Heart left ventricle (tissue), 16 donors: ENCODE data around the gene NTRK3. TPM values are rescaled to one million over a fixed set of nuclear protein-coding genes. Genes with fewer than 3 reads are reported as not detected.

ENCODE experiments used
- ATAC-seq, 4 donors: fragments of 200-7000 bp; cut with Tn5 transposase; one replicate each; pipeline ENCODE4 v1.9.1; 2020 to 2022; ENCODE audit warnings: moderate library complexity in 4 of 4, mild to moderate bottlenecking in 3 of 4, moderate number of reproducible peaks in 1 of 4
- DNase-seq, 5 donors: peaks; one replicate each; pipeline ENCODE4 v3.0.0-alpha.2; 2020
- H3K27ac ChIP-seq, 12 donors: fragments of 200-600 bp; sonication (generic) in 4 of 12; one replicate each; pipeline versions ENCODE4 v1.5.0 to v1.8.0; 2016 to 2022; ENCODE audit warnings: mild to moderate bottlenecking in 2 of 12
- H3K27me3 ChIP-seq, 9 donors: fragments of 200-600 bp; sonication (generic) in 2 of 9; one replicate each; pipeline versions ENCODE4 v1.5.1 to v1.8.0; 2016 to 2022; ENCODE audit warnings: mild to moderate bottlenecking in 3 of 9
- H3K36me3 ChIP-seq, 9 donors: fragments of 200-600 bp; sonication (generic) in 2 of 9; one replicate each; pipeline versions ENCODE4 v1.5.0 to v1.8.0; 2018 to 2022; ENCODE audit warnings: mild to moderate bottlenecking in 2 of 9
- H3K4me1 ChIP-seq, 12 donors: fragments of 200-600 bp; sonication (generic) in 4 of 12; one replicate each; pipeline versions ENCODE4 v1.5.0 to v1.8.0; 2016 to 2022; ENCODE audit warnings: mild to moderate bottlenecking in 3 of 12
- H3K4me3 ChIP-seq, 12 donors: fragments of 200-600 bp; sonication (generic) in 4 of 12; one replicate each; pipeline versions ENCODE4 v1.5.0 to v1.8.0; 2017 to 2022; ENCODE audit warnings: mild to moderate bottlenecking in 9 of 12, moderate library complexity in 4 of 12
- H3K9me3 ChIP-seq, 12 donors: fragments of 200-600 bp; sonication (generic) in 4 of 12; one replicate each; pipeline versions ENCODE4 v1.5.0 to v1.8.0; 2016 to 2022; ENCODE audit warnings: mild to moderate bottlenecking in 1 of 12
- POLR2A ChIP-seq, 2 donors: fragments of 450-650 bp; IDR thresholded peaks; one replicate each; pipeline ENCODE4 v1.6.1; 2017; ENCODE audit warnings: antibody characterized with exemption in 2 of 2, mild to moderate bottlenecking in 2 of 2, moderate library complexity in 2 of 2
- WGBS, 4 donors: extraction: QIAGEN DNeasy Blood & Tissue Kit in 2 of 4; methylation state at CpG; one replicate each; pipeline versions ENCODE4 v1.1.5 to v1.1.7; 2013 to 2018; 5-methylcytosine and 5-hydroxymethylcytosine counted together
- intact Hi-C, 10 donors: fragments of 100-400 bp; cut with DNase I; formaldehyde crosslinking; loops; one replicate each; pipeline versions ENCODE4 v1.11.1 to v1.14.2; 2022
- polyA plus RNA-seq, 2 donors: library from polyadenylated mRNA; stranded (reverse); fragments of 200-250 nt; gene quantifications; one replicate each; pipeline ENCODE4 v1.2.3, GENCODE V29; 2013
- total RNA-seq, 9 donors: library from RNA; depleted of rRNA in 2 of 9; stranded (reverse); fragments of >200 nt in 2 of 9; fragmentation: NEBNext Ultra II Directional in 3 of 9; extraction: Animal tissue kit (Norgen Biotek cat#: 25700) in 3 of 9; gene quantifications; one replicate each; pipeline versions ENCODE4 v1.1.0 to v1.2.4, GENCODE V29; 2016 to 2023
- TF ChIP-seq, protein P1 (sequence below), 12 donors: fragments of 200-600 bp; sonication (generic) in 4 of 12; IDR thresholded peaks; one replicate each; pipeline versions ENCODE4 v1.5.0 to v1.8.0; 2018 to 2022; ENCODE audit warnings: antibody characterized with exemption in 12 of 12, mild to moderate bottlenecking in 5 of 12
- donor health status: ischemic (EF 13 %, LVEDD 7.1; RV severe dilation, severe dysfunction).
- donor health status: healthy with polysubstance abuse.
- donor health status: DM: no; HTN: yes; CAD: no.
- donor health status: DM: no; HTN: no; CAD: no.
- donor health status: ischemic (EF 25% LVEDD 6.9; RV normal size, moderate dysfunction).
- donor health status: ischemic (EF 25% LVEDD 5.7; RV mildly dilated, moderate dysfunction).
- donor health status: healthy.
- donor health status: DM: yes; HTN: yes; CAD: no.
- donor health status: ischemic (EF 35%, LVEDD 5.7; RV mildly dilated, moderate dysfunction).
- donor health status: nonischemic (EF 11% LVEDD 7.7; RV severe dilation, severe dysfunction).
- donor health status: DM: yes; HTN: yes; CAD: no.
- donor health status: PGD.
- donor health status: ischemic (EF 29% LVEDD 5.4; RV normal size, mild dysfunction).
- donor health status: nonischemic (EF 23%, LVEDD 6.1; RV moderate dilation, normal function).

Gene NTRK3
- total and polyA plus RNA-seq, 11 donors = 0.53 to 6.8 (median 2.0) TPM

DNA sequence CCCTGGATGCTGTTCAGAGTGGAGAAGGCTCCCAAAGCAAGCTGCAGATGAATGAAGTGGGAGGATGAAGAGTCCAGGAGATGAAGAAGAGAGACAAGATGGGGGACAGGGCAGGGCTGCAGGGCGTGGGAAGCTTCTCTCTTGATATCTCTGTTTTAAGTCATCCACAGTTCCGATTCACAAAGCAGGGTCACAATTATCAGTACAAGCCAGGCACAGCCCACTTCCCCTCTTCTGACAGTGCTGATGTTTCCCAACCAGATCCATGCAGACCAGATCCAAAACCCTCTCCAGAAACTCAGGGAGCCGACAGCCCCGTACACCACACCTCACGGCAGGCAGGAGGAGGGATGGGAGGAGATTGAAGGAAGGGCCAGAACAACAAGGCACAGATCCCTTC lies 31.1 kb downstream of the NTRK3 start:
- Histone ChIP-seq H3K4me1 (no peaks in the 10 kb centered on the region), H3K36me3 (no peaks in the 10 kb centered on the region), H3K27ac (no peak overlapping the region), H3K4me3 (no peak overlapping the region), H3K9me3 (no peaks in the 10 kb centered on the region), H3K27me3 (peaks cover 0 to 14% (median 0%) of the 10 kb centered on the region in 9 donors)
- DNase-seq = no peak
- 24 to 46% (median 42%) methylated on average over 5 of the region's 5 CpGs for WGBS, 4 donors
- no peak for ATAC-seq
- intact Hi-C loops = no loop called here
- TF ChIP-seq POLR2A (IDR thresholded peaks at IDR 0.05) = no peak
- TF ChIP-seq, protein P1, sequence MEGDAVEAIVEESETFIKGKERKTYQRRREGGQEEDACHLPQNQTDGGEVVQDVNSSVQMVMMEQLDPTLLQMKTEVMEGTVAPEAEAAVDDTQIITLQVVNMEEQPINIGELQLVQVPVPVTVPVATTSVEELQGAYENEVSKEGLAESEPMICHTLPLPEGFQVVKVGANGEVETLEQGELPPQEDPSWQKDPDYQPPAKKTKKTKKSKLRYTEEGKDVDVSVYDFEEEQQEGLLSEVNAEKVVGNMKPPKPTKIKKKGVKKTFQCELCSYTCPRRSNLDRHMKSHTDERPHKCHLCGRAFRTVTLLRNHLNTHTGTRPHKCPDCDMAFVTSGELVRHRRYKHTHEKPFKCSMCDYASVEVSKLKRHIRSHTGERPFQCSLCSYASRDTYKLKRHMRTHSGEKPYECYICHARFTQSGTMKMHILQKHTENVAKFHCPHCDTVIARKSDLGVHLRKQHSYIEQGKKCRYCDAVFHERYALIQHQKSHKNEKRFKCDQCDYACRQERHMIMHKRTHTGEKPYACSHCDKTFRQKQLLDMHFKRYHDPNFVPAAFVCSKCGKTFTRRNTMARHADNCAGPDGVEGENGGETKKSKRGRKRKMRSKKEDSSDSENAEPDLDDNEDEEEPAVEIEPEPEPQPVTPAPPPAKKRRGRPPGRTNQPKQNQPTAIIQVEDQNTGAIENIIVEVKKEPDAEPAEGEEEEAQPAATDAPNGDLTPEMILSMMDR (IDR thresholded peaks at IDR 0.05) = no peak

DNA sequence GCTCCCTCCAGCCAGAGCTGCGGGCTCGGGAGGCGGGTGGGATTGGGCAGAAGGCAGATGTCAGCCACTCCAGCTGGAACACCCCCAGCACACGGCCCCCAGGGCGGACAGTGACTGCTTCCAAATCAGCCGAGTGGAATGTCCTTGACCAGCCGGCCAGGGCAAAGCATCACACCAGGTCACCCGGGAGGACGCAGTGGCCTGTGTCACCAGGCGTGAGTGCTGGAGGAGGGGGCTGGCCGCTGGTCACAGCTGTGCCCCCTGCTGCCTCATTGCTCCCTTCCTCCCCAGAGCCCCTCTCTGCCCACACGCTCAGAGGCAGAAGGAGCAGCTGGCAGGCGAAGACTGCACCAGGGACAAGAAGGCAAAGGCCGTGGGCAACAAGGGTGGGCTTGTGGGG lies 33.5 kb downstream of the NTRK3 start:
- TF ChIP-seq POLR2A (IDR thresholded peaks at IDR 0.05) = no peak
- TF ChIP-seq, protein P1 (IDR thresholded peaks at IDR 0.05) = no peak
- no peak overlapping the region for H3K4me3 ChIP-seq
- ATAC-seq (no peak), DNase-seq (no peak)
- no peak overlapping the region for H3K27ac ChIP-seq
- no peaks in the 10 kb centered on the region for H3K36me3 ChIP-seq
- H3K9me3 ChIP-seq = no peaks in the 10 kb centered on the region
- peaks cover 0 to 9% (median 0%) of the 10 kb centered on the region in 9 donors for H3K27me3 ChIP-seq
- 62 to 81% (median 67%) methylated on average over 6 to 14 of the region's 14 CpGs for WGBS, 4 donors
- intact Hi-C loops = no loop called here
- H3K4me1 ChIP-seq = peaks cover 0 to 4% (median 0%) of the 10 kb centered on the region in 12 donors

DNA sequence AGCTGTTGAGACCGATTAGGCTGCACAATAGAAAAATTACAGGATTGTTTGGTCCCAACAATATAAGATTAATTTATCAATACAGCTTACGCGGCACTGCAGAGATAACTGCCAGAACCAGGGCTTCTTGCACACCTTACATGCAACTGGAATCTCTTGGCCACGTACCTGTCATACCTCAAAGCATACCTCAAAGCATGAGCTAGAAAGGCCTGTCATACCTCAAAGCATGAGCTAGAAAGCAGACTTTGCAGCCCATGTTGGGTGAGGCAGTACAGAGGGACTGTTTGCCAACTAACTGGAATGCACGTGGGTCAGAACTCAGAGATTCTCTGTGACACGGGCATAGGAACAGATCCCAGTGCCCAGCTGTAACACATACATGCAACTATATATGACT lies 34.7 kb downstream of the NTRK3 start:
- no peaks in the 10 kb centered on the region for H3K36me3 ChIP-seq
- peaks cover 0 to 7% (median 0%) of the 10 kb centered on the region in 9 donors for H3K27me3 ChIP-seq
- peaks cover 0 to 4% (median 0%) of the 10 kb centered on the region in 12 donors for H3K4me1 ChIP-seq
- WGBS, 4 donors = 69 to 71% (median 71%) methylated on average over 6 of the region's 6 CpGs
- no peak for ATAC-seq
- DNase-seq = no peak
- H3K4me3 ChIP-seq = no peak overlapping the region
- intact Hi-C loops = no loop called here
- H3K27ac ChIP-seq = no peak overlapping the region
- H3K9me3 ChIP-seq = peaks cover 0 to 6% (median 0%) of the 10 kb centered on the region in 12 donors
- TF ChIP-seq, protein P1 (IDR thresholded peaks at IDR 0.05) = no peak
- no peak for TF ChIP-seq POLR2A (IDR thresholded peaks at IDR 0.05)

DNA sequence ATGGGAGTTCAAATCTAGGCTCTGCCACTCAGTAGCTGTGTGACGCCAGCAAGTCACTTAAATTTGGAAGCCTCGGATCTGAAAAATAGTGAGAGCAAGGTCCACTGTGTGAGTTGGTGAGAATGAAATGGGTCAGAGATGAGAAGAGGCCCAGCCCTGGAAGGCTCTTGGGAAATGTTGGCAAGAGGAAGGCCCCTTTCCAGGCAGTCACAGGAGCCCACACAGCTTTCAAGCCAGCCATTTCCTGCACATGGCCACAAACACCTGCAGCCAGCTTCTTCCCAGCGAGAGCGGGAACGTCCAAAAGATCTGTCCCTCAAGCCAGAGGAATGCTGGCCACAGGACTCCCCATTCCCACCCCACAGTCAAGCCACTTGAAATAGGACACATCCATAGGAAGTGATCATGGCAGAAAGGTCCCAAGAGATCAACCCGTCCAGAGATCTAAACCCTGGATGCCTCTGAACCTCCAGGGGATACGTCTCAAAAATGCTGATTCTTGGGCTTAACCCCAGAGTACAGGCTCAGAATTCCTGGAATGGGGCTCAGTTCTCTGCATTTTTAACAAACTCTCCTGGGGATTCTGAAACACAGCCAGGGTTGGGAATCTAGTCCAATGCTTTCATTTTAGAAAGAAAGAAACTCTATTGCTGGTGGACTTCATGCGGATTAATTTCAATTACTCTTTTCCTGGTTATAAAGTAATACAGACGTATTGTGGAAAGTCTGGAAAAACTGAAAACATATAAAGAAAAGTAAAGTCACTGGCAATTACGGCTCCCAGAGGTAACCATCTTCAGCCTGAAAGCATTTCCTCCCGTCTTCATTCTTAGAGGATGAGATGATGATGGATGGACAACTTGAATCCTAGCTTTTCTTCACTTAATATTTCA lies 35.9 kb downstream of the NTRK3 start:
- intact Hi-C loops = no loop called here
- H3K9me3 ChIP-seq = peaks cover 0 to 6% (median 0%) of the 10 kb centered on the region in 12 donors
- H3K27me3 ChIP-seq = peaks cover 0 to 4% (median 0%) of the 10 kb centered on the region in 9 donors
- H3K36me3 ChIP-seq = no peaks in the 10 kb centered on the region
- WGBS, 4 donors = 73 to 76% (median 75%) methylated on average over 11 of the region's 11 CpGs
- H3K4me3 ChIP-seq = no peak overlapping the region
- TF ChIP-seq, protein P1 (IDR thresholded peaks at IDR 0.05) = no peak
- no peak for TF ChIP-seq POLR2A (IDR thresholded peaks at IDR 0.05)
- ATAC-seq = no peak
- H3K27ac ChIP-seq = no peak overlapping the region
- peaks cover 0 to 4% (median 0%) of the 10 kb centered on the region in 12 donors for H3K4me1 ChIP-seq
- DNase-seq = no peak
